Peyer's patch (tissue), 4 donors: ENCODE measurements around the gene ERC2. TPM values are rescaled to one million over a fixed set of nuclear protein-coding genes. Genes with fewer than 3 reads are reported as not detected.

Experiments
- DNase-seq, 3 donors: peaks; one replicate each; pipeline ENCODE4 v3.0.0-alpha.2; 2017 to 2019
- H3K27ac ChIP-seq, 4 donors: fragments of 200-600 bp; sonication (generic); one replicate each; pipeline ENCODE4 v1.5.1; 2016 to 2019
- H3K27me3 ChIP-seq, 2 donors: fragments of 200-600 bp; sonication (generic); one replicate each; pipeline ENCODE4 v1.5.1; 2019
- H3K36me3 ChIP-seq, 3 donors: fragments of 200-600 bp; sonication (generic); one replicate each; pipeline ENCODE4 v1.5.1; 2016 to 2019
- H3K4me1 ChIP-seq, 4 donors: fragments of 200-600 bp; sonication (generic); one replicate each; pipeline ENCODE4 v1.5.1; 2016 to 2019
- H3K4me3 ChIP-seq, 4 donors: fragments of 200-600 bp; sonication (generic); 1 replicate in 3 of 4; 2 replicates in 1 of 4; pipeline ENCODE4 v1.5.1; 2016 to 2019; ENCODE audit warnings: mild to moderate bottlenecking in 1 of 4
- H3K9me3 ChIP-seq, 4 donors: fragments of 200-600 bp; sonication (generic); one replicate each; pipeline ENCODE4 v1.5.1; 2016 to 2019; ENCODE audit warnings: mild to moderate bottlenecking in 1 of 4
- CTCF ChIP-seq, 6 experiments: fragments of 450-650 bp in 4 of 6; fragments of 200-600 bp in 2 of 6; sonication (generic) in 1 of 6; IDR thresholded peaks; one replicate each; pipeline ENCODE4 v1.5.1; 2017 to 2019; ENCODE audit warnings: antibody characterized with exemption in 6 of 6, mild to moderate bottlenecking in 3 of 6, moderate library complexity in 1 of 6
- POLR2A ChIP-seq, 2 donors: fragments of 450-650 bp; IDR thresholded peaks; one replicate each; pipeline ENCODE4 v1.5.1; 2017; ENCODE audit warnings: antibody characterized with exemption in 2 of 2, mild to moderate bottlenecking in 2 of 2, moderate library complexity in 2 of 2
- total RNA-seq, 4 donors: library from RNA; depleted of rRNA; stranded (reverse); fragments of >200 nt; gene quantifications; one replicate each; pipeline ENCODE4 v1.1.0, GENCODE V29; 2016

Gene ERC2
- total RNA-seq, 4 donors from 2014 or later = 0.18 to 0.83 TPM; not detected in 2

GRCh38 chr3:55704521-55704920 is 763.7 kb downstream of the ERC2 start:
- no peaks in the 10 kb centered on the region for H3K27me3 ChIP-seq
- no peak for DNase-seq
- H3K4me3 ChIP-seq = no peak overlapping the region
- no peaks in the 10 kb centered on the region for H3K4me1 ChIP-seq
- no peaks in the 10 kb centered on the region for H3K36me3 ChIP-seq
- no peak overlapping the region for H3K27ac ChIP-seq
- H3K9me3 ChIP-seq = no peaks in the 10 kb centered on the region
- TF ChIP-seq CTCF (IDR thresholded peaks at IDR 0.05) = no peak
- TF ChIP-seq POLR2A (IDR thresholded peaks at IDR 0.05) = no peak

DNA sequence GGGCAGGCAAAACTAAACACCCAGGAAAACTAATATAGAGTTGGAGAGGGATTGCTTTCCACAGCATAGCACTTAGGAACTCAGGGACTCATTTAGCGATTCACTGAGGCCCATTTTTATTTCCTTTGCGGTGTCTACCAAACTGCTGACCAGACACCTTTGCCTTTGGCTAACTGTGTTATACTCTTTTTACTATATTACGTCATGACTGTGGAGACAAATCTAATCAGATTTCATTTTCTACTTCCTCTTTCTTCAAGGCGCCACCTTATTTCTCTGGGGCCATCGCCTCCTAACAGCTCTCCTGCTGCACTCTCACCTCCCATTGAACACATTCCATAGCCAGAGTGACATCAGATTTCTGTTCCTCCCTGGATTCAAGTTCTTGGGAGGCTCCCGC is 765.4 kb downstream of the ERC2 start:
- no peaks in the 10 kb centered on the region for H3K27me3 ChIP-seq
- no peaks in the 10 kb centered on the region for H3K9me3 ChIP-seq
- H3K36me3 ChIP-seq = no peaks in the 10 kb centered on the region
- H3K4me3 ChIP-seq = no peak overlapping the region
- DNase-seq = no peak
- no peaks in the 10 kb centered on the region for H3K4me1 ChIP-seq
- TF ChIP-seq CTCF (IDR thresholded peaks at IDR 0.05) (no peak), POLR2A (IDR thresholded peaks at IDR 0.05) (no peak)
- H3K27ac ChIP-seq = no peak overlapping the region

GRCh38 chr3:55701997-55702396 is 766.3 kb downstream of the ERC2 start:
- no peak for DNase-seq
- H3K27ac ChIP-seq = no peak overlapping the region
- H3K27me3 ChIP-seq = no peaks in the 10 kb centered on the region
- no peak overlapping the region for H3K4me3 ChIP-seq
- H3K9me3 ChIP-seq = no peaks in the 10 kb centered on the region
- TF ChIP-seq POLR2A (IDR thresholded peaks at IDR 0.05) (no peak), CTCF (IDR thresholded peaks at IDR 0.05) (no peak)
- H3K36me3 ChIP-seq = no peaks in the 10 kb centered on the region
- no peaks in the 10 kb centered on the region for H3K4me1 ChIP-seq

GRCh38 chr3:55698831-55699230 is 769.4 kb downstream of the ERC2 start:
- no peak overlapping the region for H3K4me3 ChIP-seq
- no peaks in the 10 kb centered on the region for H3K4me1 ChIP-seq
- no peak for DNase-seq
- no peaks in the 10 kb centered on the region for H3K36me3 ChIP-seq
- TF ChIP-seq POLR2A (IDR thresholded peaks at IDR 0.05) = no peak
- TF ChIP-seq CTCF (IDR thresholded peaks at IDR 0.05) = no peak
- no peak overlapping the region for H3K27ac ChIP-seq
- no peaks in the 10 kb centered on the region for H3K9me3 ChIP-seq
- no peaks in the 10 kb centered on the region for H3K27me3 ChIP-seq

- H3K36me3 ChIP-seq = no peaks in the 10 kb centered on the region
- no peaks in the 10 kb centered on the region for H3K27me3 ChIP-seq
- H3K4me3 ChIP-seq = no peak overlapping the region
- no peaks in the 10 kb centered on the region for H3K9me3 ChIP-seq
- TF ChIP-seq CTCF (IDR thresholded peaks at IDR 0.05) = no peak
- no peak for TF ChIP-seq POLR2A (IDR thresholded peaks at IDR 0.05)
- H3K4me1 ChIP-seq = no peaks in the 10 kb centered on the region
- DNase-seq = no peak
- no peak overlapping the region for H3K27ac ChIP-seq
Observed at GRCh38 chr3:55697177-55697865, 770.9 kb downstream of the ERC2 start.
